Activated B cell treated with CpG ODN at 0.5 μM for 24 hours (primary cell): ENCODE data around the gene AFF3. TPM values are rescaled to one million over a fixed set of nuclear protein-coding genes. Genes with fewer than 3 reads are reported as not detected.
"Not testable (repeated sequence)": the region's sequence is repeated elsewhere in the genome, so short reads cannot be mapped to it uniquely, and the experiment has no call there.

Experiments used
- ATAC-seq: fragments of 200-7000 bp; cut with Tn5 transposase; one replicate; pipeline ENCODE4 v1.10.0; 2021; ENCODE audit warnings: low read depth, mild to moderate bottlenecking, moderate library complexity
- CTCF ChIA-PET: fragments of 350-600 bp; sonication (Branson Sonifier 250); formaldehyde crosslinking; loops from one replicate; lab custom pipeline; 2021; ENCODE audit warnings: antibody characterized with exemption; lab: Charles Lee
- POLR2A ChIA-PET: fragments of 350-600 bp; sonication (Branson Sonifier 250); formaldehyde crosslinking; loops from one replicate; lab custom pipeline; 2021; ENCODE audit warnings: antibody characterized with exemption; lab: Charles Lee
- DNase-seq: peaks from one replicate; pipeline ENCODE4 v3.0.0; 2022
- H3K27ac Mint-ChIP-seq: one replicate; pipeline ENCODE4 v1.8.0; 2020; ENCODE audit warnings: mixed read lengths
- H3K27me3 Mint-ChIP-seq: one replicate; pipeline ENCODE4 v1.8.0; 2021; ENCODE audit warnings: mixed read lengths
- H3K36me3 Mint-ChIP-seq: one replicate; pipeline ENCODE4 v1.8.0; 2021; ENCODE audit warnings: low read depth, mixed read lengths
- H3K4me1 Mint-ChIP-seq: one replicate; pipeline ENCODE4 v1.8.0; 2021; ENCODE audit warnings: mixed read lengths
- H3K4me3 Mint-ChIP-seq: one replicate; pipeline ENCODE4 v1.8.0; 2020; ENCODE audit warnings: mild to moderate bottlenecking, mixed read lengths
- H3K9me3 Mint-ChIP-seq: one replicate; pipeline ENCODE4 v1.8.0; 2020; ENCODE audit warnings: mixed read lengths
- CTCF ChIP-seq: fragments of 200-600 bp; IDR thresholded peaks from one replicate; pipeline ENCODE4 v1.8.0; 2022; ENCODE audit warnings: antibody characterized with exemption, mild to moderate bottlenecking
- intact Hi-C: fragments of 100-400 bp; cut with micrococcal nuclease; formaldehyde crosslinking; loops from one replicate; pipeline ENCODE4 v1.15.1; 2024
- total RNA-seq: library from RNA; stranded (reverse); gene quantifications from 2 replicates; pipeline ENCODE4 v1.2.3, GENCODE V29; 2022

The AFF3 gene
- total RNA-seq, 1 donor from 2014 or later, result 271 TPM

GRCh38 chr2:99514357-99514756 lies 628.0 kb downstream of the AFF3 start:
- Mint-ChIP-seq H3K9me3 (no peaks in the 10 kb centered on the region), H3K27ac (no peak overlapping the region), H3K36me3 (no peaks in the 10 kb centered on the region), H3K4me1 (no peaks in the 10 kb centered on the region), H3K4me3 (no peak overlapping the region), H3K27me3 (peaks cover 14% of the 10 kb centered on the region)
- intact Hi-C loops, result no loop called here
- no peak for TF ChIP-seq CTCF
- ATAC-seq (no peak), DNase-seq (no peak)
- ChIA-PET CTCF (no interaction called here), POLR2A (no interaction called here)

- no peak overlapping the region for H3K27ac Mint-ChIP-seq
- H3K36me3 Mint-ChIP-seq, result no peaks in the 10 kb centered on the region
- intact Hi-C loops, result no loop called here
- no peaks in the 10 kb centered on the region for H3K9me3 Mint-ChIP-seq
- TF ChIP-seq CTCF, result no peak
- POLR2A ChIA-PET, result no interaction called here
- H3K4me3 Mint-ChIP-seq, result no peak overlapping the region
- DNase-seq, result no peak
- ATAC-seq, result no peak
- CTCF ChIA-PET, result no interaction called here
- H3K4me1 Mint-ChIP-seq, result no peaks in the 10 kb centered on the region
- peaks cover 4% of the 10 kb centered on the region for H3K27me3 Mint-ChIP-seq
Measured at GRCh38 chr2:99512181-99512591, 630.2 kb downstream of the AFF3 start.

DNA sequence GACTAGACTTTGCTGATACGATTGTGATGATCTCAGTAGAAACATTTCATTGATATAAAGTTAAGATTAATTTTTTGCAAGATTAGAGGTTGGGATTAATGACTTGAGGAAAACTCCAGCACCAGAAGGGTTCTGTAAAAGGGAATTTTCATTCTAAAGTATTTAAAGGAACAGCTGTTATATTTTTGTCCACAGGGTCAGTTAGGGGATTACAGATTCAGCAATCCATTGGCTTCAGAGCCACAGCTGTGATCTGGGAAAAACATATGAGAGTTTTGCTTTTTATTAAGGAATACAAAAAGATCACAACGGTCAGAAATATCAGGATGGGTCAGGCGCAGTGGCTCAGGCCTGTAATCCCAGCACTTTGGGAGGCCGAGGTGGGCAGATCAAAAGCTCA lies 633.0 kb downstream of the AFF3 start:
- Mint-ChIP-seq H3K9me3 (no peaks in the 10 kb centered on the region), H3K27me3 (no peaks in the 10 kb centered on the region), H3K36me3 (no peaks in the 10 kb centered on the region), H3K4me3 (no peak overlapping the region), H3K4me1 (peaks cover 11% of the 10 kb centered on the region), H3K27ac (no peak overlapping the region)
- intact Hi-C loops, result no loop called here
- ChIA-PET POLR2A (no interaction called here), CTCF (no interaction called here)
- DNase-seq (no peak), ATAC-seq (no peak)
- TF ChIP-seq CTCF, result no peak

DNA sequence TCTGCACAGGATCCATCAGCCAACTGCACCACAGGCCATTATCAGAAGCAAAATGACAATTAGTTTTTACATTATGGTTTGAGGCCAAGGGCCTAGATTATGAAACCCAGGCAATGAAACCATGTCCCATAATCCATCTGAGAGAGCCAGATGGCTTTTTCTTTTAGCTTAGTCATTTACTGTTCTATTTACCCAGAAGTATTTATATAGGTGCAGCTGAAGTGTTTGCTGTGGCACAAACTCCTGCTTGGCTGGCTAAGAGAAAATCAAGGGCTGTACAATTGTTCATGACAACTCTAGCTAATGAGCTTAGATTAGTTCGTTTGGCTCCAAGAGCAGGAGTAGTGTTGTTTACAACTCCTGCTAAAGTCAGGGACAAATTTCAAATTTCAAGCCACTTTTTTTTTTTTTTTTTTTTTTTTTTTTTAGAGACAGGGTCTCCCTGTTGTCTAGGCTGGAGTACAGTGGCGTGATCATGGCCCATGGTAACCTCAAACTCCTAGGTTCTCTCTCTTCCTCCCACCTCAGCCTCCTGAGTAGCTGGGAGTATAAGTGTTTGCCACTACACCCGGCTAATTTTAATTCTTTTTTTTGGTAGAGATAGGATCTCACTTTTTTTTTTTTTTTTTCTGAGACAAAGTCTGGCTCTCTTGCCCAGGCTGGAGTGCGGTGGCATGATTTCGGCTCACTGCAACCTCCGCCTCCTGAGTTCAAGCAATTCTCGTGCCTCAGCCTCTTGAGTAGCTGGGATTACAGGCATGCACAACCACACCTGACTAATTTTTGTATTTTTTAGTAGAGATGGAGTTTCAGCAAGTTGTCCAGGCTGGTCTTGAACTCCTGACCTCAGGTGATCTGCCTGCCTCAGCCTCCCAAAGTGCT lies 634.2 kb downstream of the AFF3 start:
- Mint-ChIP-seq H3K36me3 (no peaks in the 10 kb centered on the region), H3K4me1 (peaks cover 14% of the 10 kb centered on the region), H3K27me3 (no peaks in the 10 kb centered on the region), H3K4me3 (no peak overlapping the region), H3K27ac (no peak overlapping the region), H3K9me3 (no peaks in the 10 kb centered on the region)
- CTCF ChIA-PET, result no interaction called here
- POLR2A ChIA-PET, result no interaction called here
- DNase-seq, result no peak
- intact Hi-C loops, result no loop called here
- ATAC-seq, result no peak
- TF ChIP-seq CTCF, result no peak

DNA sequence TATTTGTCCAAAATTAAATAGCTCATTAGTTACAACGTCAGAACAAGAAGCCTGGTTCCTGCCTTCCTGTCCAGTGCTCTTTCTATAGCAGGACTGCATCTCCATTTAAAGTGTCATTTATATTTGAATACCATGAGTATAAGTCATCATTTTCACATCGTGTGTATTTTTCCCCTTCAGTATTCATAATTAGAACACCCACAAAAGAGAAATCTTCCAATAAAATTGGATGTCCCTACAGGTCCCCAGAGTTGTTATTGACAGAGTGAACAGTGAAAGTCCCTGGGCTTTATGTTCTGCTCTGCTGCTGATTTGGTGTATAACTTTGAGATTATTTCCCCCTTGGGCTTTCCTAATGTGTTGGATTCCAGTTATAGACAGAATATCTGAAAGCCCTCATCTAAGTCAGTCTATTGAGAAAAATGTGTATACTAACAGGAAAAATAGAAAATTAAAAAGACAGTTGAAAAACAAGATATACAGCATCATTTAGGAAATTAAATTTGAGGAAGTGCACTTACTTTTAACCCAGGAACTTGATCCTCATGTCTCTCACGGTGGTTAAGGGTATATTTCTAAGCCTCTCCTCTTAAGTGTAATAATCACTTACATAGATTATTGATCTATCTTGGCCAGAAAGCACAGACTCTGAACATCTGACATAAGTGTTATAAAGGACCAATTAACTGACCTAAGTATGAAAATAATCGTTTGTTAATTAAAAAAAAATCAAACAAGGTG lies 637.4 kb downstream of the AFF3 start:
- DNase-seq, result no peak
- no peaks in the 10 kb centered on the region for H3K36me3 Mint-ChIP-seq
- ChIA-PET CTCF (interaction anchor here (1.0 kb wide), 1 partner anchor 15 kb away, joined by 3 read pairs; the partner anchor contains the start of gene REV1), POLR2A (no interaction called here)
- no peak overlapping the region for H3K4me3 Mint-ChIP-seq
- H3K27ac Mint-ChIP-seq, result peak overlapping the region; percentile 35
- intact Hi-C loops, result no loop called here
- ATAC-seq, result no peak
- H3K27me3 Mint-ChIP-seq, result peaks cover 6% of the 10 kb centered on the region
- no peak for TF ChIP-seq CTCF
- peaks cover 14% of the 10 kb centered on the region for H3K4me1 Mint-ChIP-seq
- H3K9me3 Mint-ChIP-seq, result no peaks in the 10 kb centered on the region

DNA sequence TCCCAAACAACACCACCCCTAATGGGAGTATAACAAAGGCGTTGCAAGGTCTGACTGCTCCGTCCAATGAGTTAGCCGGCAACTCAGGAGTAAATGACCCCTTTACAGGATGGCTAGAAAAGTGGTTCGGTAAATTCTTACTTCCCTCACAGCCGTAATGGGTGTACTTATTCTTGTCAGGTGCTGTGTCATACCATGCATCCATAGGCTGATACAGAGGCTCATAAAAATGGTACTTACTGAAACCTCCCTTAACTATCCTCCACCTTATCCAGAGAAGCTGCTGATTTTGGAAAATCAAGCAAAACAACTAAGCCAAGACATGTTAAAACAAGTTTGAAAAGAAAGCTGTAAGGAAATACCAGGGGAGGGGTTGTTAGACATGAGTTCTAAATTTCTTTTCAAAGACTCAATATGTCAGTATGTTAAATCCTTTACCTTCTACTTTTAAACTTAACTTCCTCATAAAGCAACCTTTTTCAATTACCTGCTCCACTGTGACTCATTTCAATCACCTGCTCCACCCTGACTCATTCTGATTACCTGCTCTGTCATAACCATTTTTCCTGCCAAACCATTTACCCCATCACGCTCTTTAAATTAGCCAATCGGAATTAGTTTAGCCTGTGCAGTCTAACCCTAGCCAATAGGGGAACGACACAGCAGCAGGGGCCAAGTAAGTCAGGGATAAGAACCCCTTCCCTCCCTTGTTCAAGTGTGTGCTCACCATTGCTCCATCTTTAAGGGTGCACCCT lies 638.6 kb downstream of the AFF3 start:
- ATAC-seq, DNase-seq, H3K4me3 Mint-ChIP-seq, H3K9me3 Mint-ChIP-seq, POLR2A ChIA-PET, H3K36me3 Mint-ChIP-seq, H3K27ac Mint-ChIP-seq, intact Hi-C loops, CTCF ChIA-PET: not testable (repeated sequence)
- Mint-ChIP-seq H3K27me3 (peaks cover 18% of the 10 kb centered on the region), H3K4me1 (peaks cover 14% of the 10 kb centered on the region)
